NCI-H460 (cell line): ENCODE results near the gene IL16. TPM values are rescaled to one million over a fixed set of nuclear protein-coding genes. Genes with fewer than 3 reads are reported as not detected.

Source experiments
- DNase-seq: peaks from one replicate; pipeline ENCODE4 v3.0.0-alpha.2; 2016; ENCODE audit warnings: low read depth; ENCODE audit errors: extremely low read depth
- total RNA-seq: library from RNA; depleted of rRNA; stranded (reverse); fragments of >200 nt; shearing (Covaris generic); gene quantifications from 2 replicates; pipeline ENCODE4 v1.2.3, GENCODE V29; 2014; rRNA removed

IL16 gene
- total RNA-seq, 1 experiment from 2014 or later = not detected

- DNase-seq = no peak
These were observed 159.6 kb downstream of the IL16 start for GRCh38 chr15:81356252-81356651.

DNA sequence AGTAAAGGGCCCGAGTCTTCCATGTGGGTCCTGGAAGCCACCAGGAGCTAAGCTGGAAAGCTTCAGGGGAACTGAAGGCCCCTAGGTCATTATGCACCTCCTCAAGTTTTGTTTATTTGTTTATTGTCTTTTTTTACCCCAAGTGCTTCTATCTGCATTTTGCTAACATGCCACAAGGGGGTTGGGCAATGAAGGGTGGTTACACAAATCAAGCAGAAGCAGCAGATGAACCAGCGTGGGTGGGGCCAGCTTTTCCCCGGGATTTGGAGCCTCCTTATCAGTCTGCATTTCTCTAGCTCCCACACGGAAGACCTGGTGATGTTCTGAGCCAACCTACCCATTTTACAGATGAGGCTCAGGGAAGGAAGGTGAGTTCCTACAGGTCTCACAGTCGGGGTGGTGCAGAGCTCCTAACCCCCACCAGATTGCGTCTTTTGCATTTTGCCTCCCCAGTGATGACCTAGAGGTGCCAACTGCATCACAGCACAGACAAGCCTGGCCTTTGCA, 160.6 kb downstream of the IL16 start:
- no peak for DNase-seq

GRCh38 chr15:81358248-81358647, 161.6 kb downstream of the IL16 start:
- DNase-seq = no peak

- DNase-seq = no peak
These were observed 163.8 kb downstream of the IL16 start for GRCh38 chr15:81360491-81360890.

DNA sequence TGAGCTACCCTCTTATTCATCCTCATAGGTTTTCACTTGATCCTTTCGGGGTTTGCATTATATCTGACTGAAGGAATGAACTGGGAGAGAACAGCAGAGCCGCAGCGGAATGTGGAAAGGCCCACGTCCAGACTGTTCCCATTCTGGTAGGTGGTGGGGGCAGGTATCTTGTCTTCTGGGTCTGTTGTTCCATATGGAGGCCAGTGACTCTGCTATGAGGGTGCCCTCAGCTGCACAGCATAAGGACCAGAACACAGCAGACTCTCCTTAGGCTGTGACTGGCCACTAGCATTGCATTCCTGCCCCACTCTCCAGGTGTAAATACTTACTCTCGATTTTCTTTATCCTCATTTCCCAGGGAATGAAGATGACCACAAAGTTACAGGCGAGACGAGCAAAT, 165.2 kb downstream of the IL16 start:
- no peak for DNase-seq

DNA sequence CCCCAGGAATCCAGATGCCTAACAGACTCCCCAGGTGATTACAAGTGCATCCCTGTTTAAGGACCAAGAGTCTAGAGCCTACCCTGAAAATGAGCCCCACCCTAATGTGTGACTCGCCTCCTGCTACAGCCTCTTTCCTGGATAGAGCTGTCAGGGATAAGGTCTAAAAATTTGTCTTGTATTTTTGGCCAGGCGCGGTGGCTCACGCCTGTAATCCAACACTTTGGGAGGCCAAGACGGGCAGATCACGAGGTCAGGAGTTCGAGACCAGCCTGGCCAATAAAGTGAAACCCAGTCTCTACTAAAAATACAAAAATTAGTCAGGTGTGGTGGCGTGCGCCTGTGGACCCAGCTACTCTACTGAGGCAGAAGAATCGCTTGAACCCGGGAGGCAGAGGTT, 166.1 kb downstream of the IL16 start:
- DNase-seq = no peak

GRCh38 chr15:81363276-81363675, 166.6 kb downstream of the IL16 start:
- no peak for DNase-seq

Other genes starting within 250 kb of the IL16 start
- gene MESD, start 207.1 kb upstream of the IL16 start, total RNA-seq = 18.6 and 19.7 TPM in 2 replicates
- gene TLNRD1, start 196.0 kb upstream of the IL16 start, total RNA-seq = 10.0 and 14.9 TPM in 2 replicates
- gene CFAP161, start 62.6 kb upstream of the IL16 start, total RNA-seq = not detected in 2 replicates
- 0.40 and 0.89 TPM in 2 replicates for gene STARD5, start 127.3 kb downstream of the IL16 start, total RNA-seq
- gene TMC3, start 177.3 kb downstream of the IL16 start, total RNA-seq = 0.02 TPM in 1 of 2 replicates, not detected in the other